Measurements from ENCODE around the gene PROX2.

PROX2 gene

GRCh38 chr14:74909501-74909900, 33.6 kb upstream of the PROX2 start:
- no peak for DNase-seq

- no peak for DNase-seq
Measured at GRCh38 chr14:74908861-74909341, 33.0 kb upstream of the PROX2 start.

GRCh38 chr14:74907744-74908143, 31.8 kb upstream of the PROX2 start:
- no peak for DNase-seq

GRCh38 chr14:74906925-74907521, 31.1 kb upstream of the PROX2 start:
- DNase-seq = no peak

GRCh38 chr14:74905595-74906142, 29.7 kb upstream of the PROX2 start:
- peak; percentile 56 for DNase-seq

GRCh38 chr14:74904635-74905503, 28.9 kb upstream of the PROX2 start:
- DNase-seq = no peak

GRCh38 chr14:74902941-74903705, 27.2 kb upstream of the PROX2 start:
- DNase-seq = no peak

- no peak for DNase-seq
Measured at GRCh38 chr14:74898694-74899093, 22.7 kb upstream of the PROX2 start.

GRCh38 chr14:74898083-74898482, 22.1 kb upstream of the PROX2 start:
- no peak for DNase-seq

GRCh38 chr14:74897642-74898041, 21.7 kb upstream of the PROX2 start:
- DNase-seq = no peak

GRCh38 chr14:74896400-74896799, 20.5 kb upstream of the PROX2 start:
- DNase-seq = no peak

- DNase-seq = no peak
Measured at GRCh38 chr14:74893614-74894091, 17.7 kb upstream of the PROX2 start.

- DNase-seq = no peak
Measured at GRCh38 chr14:74892745-74893144, 16.8 kb upstream of the PROX2 start.

- DNase-seq = no peak
Measured at GRCh38 chr14:74891870-74892269, 15.9 kb upstream of the PROX2 start.

GRCh38 chr14:74890262-74890661, 14.3 kb upstream of the PROX2 start:
- no peak for DNase-seq

GRCh38 chr14:74888164-74889158, 12.5 kb upstream of the PROX2 start:
- no peak for DNase-seq

- no peak for DNase-seq
Measured at GRCh38 chr14:74886001-74886400, 10.1 kb upstream of the PROX2 start.

- peak; percentile 30 for DNase-seq
Measured at GRCh38 chr14:74882103-74882920, 6.4 kb upstream of the PROX2 start.

- DNase-seq = peak; percentile 89
Measured at GRCh38 chr14:74881431-74882102, 5.6 kb upstream of the PROX2 start, which contains the start of gene DLST. TSS of gene DLST (plus strand) at chr14:74881916. CDS start at chr14:74881954, 38 bp downstream.
